ENCODE data around the gene C1orf198.

Gene C1orf198

DNA sequence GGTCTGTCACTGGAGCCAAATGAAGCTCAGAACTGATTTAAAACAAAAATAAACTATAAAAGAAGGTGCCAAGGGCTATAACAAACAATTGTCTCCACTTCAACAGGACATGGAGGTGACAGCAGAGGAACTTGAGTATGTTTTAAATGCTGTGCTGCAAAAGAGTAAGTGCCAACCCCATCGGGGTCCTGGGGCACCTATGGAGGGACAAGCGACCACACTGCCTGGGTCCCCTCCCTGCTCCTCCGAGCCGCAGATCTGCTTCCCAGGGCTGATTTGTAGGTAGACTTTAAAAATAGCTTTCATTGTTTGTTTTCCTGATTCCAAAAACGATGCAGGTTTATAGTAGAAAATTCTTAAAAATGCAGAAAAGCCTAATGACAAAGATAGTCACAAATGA lies 78.3 kb downstream of the C1orf198 start:
- Histone ChIP-seq H3K4me3 (replicated peaks; ENCODE audit: insufficient read depth, low read length) (no peak overlapping the region), H3K27me3 (ENCODE audit: insufficient read depth, poor library complexity, severe bottlenecking) (peaks cover 4% of the 10 kb centered on the region), H3K27ac (replicated peaks) (no peak overlapping the region)
- DNase-seq (ENCODE audit: low read depth in 1 of 2, low spot score in 1 of 2): no peak
- TF ChIP-seq GABPA (IDR thresholded peaks at IDR 0.05; ENCODE audit: low read depth) (no peak), POLR2AphosphoS5 (IDR thresholded peaks at IDR 0.05; ENCODE audit: low read depth) (no peak), SPI1 (IDR thresholded peaks at IDR 0.05; ENCODE audit: borderline replicate concordance, low read depth) (no peak)
- TF ChIP-seq, protein P1, sequence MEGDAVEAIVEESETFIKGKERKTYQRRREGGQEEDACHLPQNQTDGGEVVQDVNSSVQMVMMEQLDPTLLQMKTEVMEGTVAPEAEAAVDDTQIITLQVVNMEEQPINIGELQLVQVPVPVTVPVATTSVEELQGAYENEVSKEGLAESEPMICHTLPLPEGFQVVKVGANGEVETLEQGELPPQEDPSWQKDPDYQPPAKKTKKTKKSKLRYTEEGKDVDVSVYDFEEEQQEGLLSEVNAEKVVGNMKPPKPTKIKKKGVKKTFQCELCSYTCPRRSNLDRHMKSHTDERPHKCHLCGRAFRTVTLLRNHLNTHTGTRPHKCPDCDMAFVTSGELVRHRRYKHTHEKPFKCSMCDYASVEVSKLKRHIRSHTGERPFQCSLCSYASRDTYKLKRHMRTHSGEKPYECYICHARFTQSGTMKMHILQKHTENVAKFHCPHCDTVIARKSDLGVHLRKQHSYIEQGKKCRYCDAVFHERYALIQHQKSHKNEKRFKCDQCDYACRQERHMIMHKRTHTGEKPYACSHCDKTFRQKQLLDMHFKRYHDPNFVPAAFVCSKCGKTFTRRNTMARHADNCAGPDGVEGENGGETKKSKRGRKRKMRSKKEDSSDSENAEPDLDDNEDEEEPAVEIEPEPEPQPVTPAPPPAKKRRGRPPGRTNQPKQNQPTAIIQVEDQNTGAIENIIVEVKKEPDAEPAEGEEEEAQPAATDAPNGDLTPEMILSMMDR (IDR thresholded peaks at IDR 0.05; ENCODE audit: insufficient read depth, low read length): no peak
- TF ChIP-seq, protein P2, sequence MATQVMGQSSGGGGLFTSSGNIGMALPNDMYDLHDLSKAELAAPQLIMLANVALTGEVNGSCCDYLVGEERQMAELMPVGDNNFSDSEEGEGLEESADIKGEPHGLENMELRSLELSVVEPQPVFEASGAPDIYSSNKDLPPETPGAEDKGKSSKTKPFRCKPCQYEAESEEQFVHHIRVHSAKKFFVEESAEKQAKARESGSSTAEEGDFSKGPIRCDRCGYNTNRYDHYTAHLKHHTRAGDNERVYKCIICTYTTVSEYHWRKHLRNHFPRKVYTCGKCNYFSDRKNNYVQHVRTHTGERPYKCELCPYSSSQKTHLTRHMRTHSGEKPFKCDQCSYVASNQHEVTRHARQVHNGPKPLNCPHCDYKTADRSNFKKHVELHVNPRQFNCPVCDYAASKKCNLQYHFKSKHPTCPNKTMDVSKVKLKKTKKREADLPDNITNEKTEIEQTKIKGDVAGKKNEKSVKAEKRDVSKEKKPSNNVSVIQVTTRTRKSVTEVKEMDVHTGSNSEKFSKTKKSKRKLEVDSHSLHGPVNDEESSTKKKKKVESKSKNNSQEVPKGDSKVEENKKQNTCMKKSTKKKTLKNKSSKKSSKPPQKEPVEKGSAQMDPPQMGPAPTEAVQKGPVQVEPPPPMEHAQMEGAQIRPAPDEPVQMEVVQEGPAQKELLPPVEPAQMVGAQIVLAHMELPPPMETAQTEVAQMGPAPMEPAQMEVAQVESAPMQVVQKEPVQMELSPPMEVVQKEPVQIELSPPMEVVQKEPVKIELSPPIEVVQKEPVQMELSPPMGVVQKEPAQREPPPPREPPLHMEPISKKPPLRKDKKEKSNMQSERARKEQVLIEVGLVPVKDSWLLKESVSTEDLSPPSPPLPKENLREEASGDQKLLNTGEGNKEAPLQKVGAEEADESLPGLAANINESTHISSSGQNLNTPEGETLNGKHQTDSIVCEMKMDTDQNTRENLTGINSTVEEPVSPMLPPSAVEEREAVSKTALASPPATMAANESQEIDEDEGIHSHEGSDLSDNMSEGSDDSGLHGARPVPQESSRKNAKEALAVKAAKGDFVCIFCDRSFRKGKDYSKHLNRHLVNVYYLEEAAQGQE (IDR thresholded peaks at IDR 0.05; ENCODE audit: insufficient replicate concordance, low read depth): no peak

DNA sequence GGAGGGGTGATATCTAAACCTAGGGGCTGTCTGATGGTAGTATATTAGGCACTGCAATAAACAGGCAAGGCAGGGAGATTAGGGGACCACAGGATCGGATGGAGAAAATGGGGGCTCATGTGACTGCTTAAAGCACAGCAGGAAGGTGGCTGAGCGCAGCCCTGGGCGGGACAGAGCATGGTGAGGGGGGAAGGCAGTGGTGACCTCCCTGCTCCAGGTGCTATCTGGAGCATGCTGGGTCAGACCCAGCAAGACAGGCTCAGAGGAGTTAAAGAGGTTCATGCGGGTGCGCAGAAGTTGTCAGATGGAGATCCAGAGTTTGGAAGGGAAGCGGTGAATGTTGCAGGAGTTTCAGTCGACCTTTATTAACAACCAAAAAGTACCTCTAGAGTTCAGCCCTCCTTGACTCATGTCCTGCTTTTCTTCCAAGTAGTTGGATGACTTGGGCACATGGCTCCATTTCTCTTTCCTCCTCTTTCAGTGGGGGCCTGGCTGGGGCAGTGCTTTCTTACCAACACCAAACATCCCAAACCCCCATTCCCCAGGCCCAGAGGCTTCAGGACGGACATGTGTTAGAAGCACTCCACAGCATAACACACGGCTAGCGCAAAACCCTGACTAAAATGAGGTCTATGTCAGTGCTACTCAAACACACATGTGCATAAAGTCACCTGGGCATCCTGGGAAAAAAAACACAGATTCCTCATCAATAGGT lies 79.6 kb downstream of the C1orf198 start:
- no peak overlapping the region for H3K27ac ChIP-seq (replicated peaks)
- no peak overlapping the region for H3K4me3 ChIP-seq (replicated peaks; ENCODE audit: insufficient read depth, low read length)
- no peak for DNase-seq (ENCODE audit: low read depth in 1 of 2, low spot score in 1 of 2)
- H3K27me3 ChIP-seq (ENCODE audit: insufficient read depth, poor library complexity, severe bottlenecking): peaks cover 4% of the 10 kb centered on the region
- TF ChIP-seq, protein P2 (IDR thresholded peaks at IDR 0.05; ENCODE audit: insufficient replicate concordance, low read depth): no peak
- TF ChIP-seq GABPA (IDR thresholded peaks at IDR 0.05; ENCODE audit: low read depth) (no peak), POLR2AphosphoS5 (IDR thresholded peaks at IDR 0.05; ENCODE audit: low read depth) (no peak), SPI1 (IDR thresholded peaks at IDR 0.05; ENCODE audit: borderline replicate concordance, low read depth) (no peak)
- TF ChIP-seq, protein P1 (IDR thresholded peaks at IDR 0.05; ENCODE audit: insufficient read depth, low read length): no peak

DNA sequence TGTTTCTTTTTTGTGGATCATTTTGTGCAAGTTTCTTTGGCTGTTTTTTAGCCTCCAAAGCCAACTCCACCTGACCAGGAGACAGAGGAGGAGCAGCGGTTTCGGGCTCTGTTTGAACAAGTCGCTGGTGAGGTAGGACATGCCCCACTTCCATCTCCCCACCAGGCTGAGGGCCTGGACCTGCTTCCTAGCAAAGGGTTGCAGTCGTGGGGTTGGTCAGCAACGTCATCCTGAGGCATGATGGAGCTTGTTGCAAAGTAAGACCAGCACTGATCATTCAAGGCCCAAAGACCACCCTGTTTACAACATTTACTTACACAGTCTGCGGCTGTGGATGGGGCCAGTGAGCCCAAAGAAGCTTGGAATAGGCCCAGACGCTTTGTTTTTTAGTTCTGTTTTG lies 80.8 kb downstream of the C1orf198 start:
- no peak overlapping the region for H3K27ac ChIP-seq (replicated peaks)
- TF ChIP-seq, protein P1 (IDR thresholded peaks at IDR 0.05; ENCODE audit: insufficient read depth, low read length): no peak
- TF ChIP-seq GABPA (IDR thresholded peaks at IDR 0.05; ENCODE audit: low read depth) (no peak), POLR2AphosphoS5 (IDR thresholded peaks at IDR 0.05; ENCODE audit: low read depth) (no peak), SPI1 (IDR thresholded peaks at IDR 0.05; ENCODE audit: borderline replicate concordance, low read depth) (no peak)
- TF ChIP-seq, protein P2 (IDR thresholded peaks at IDR 0.05; ENCODE audit: insufficient replicate concordance, low read depth): no peak
- peaks cover 4% of the 10 kb centered on the region for H3K27me3 ChIP-seq (ENCODE audit: insufficient read depth, poor library complexity, severe bottlenecking)
- no peak overlapping the region for H3K4me3 ChIP-seq (replicated peaks; ENCODE audit: insufficient read depth, low read length)
- DNase-seq (ENCODE audit: low read depth in 1 of 2, low spot score in 1 of 2): no peak

Data from HL-60 (cell line).